ENCODE results near the gene TIMP2. TPM values are rescaled to one million over a fixed set of nuclear protein-coding genes. Genes with fewer than 3 reads are reported as not detected.

The TIMP2 gene
- total RNA-seq, 4 donors from 2014 or later = 119 to 399 (median 127) TPM

DNA sequence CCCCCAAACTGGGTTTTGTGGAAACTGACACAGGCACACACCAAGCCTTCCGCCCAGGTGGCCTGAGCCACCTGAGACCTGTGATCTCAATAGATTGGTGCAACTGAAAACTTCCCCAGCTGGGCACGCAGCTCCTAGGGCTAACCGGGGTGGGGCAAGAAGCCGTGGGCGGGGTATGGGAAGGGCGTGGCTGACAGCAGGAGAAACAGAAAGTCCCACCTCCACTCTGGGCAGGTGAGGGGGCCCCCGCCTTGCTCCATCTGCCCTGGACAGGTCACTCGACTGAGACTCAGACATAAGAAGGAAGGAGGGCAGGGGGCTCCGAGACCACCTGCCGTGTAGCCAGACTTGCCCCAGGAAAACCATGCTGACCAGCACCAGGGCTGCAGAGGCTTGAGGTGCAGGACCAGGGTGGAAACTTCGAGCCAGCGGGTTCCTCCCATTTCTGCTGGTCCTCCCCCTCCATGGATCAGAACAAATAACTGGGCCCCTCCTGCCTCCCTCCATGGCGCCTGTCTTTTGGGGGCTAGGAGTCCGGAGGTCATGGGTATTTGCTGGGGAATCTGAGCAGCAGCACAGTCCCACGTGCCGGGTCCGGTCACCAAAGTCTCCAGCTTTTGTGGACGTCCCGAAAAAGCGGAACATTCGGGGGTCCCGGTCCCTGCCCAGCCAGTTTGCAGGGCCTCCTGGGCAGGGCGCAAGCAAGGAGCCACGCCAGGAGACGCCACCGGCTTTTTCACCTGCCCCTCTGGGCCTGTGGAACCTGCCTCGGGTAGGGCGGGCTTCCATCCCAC lies 1.3 kb downstream of the TIMP2 start:
- intact Hi-C loops (cut with DNase I; ENCODE audit: low total_unique reads) = loop anchor here (10.0 kb wide), 1 partner anchor 59 kb away; no protein-coding TSS in a partner anchor
- no peaks in the 10 kb centered on the region for H3K27me3 ChIP-seq
- H3K4me1 ChIP-seq = peaks cover 0 to 21% of the 10 kb centered on the region in 2 donors
- no peaks in the 10 kb centered on the region for H3K9me3 ChIP-seq
- DNase-seq = peak; percentile 61 to 65
- H3K27ac ChIP-seq = peak overlapping the region; percentile 98 to 99
- H3K36me3 ChIP-seq = no peaks in the 10 kb centered on the region
- H3K4me3 ChIP-seq = peak overlapping the region; percentile 63
- TF ChIP-seq POLR2A (IDR thresholded peaks at IDR 0.05) = no peak

DNA sequence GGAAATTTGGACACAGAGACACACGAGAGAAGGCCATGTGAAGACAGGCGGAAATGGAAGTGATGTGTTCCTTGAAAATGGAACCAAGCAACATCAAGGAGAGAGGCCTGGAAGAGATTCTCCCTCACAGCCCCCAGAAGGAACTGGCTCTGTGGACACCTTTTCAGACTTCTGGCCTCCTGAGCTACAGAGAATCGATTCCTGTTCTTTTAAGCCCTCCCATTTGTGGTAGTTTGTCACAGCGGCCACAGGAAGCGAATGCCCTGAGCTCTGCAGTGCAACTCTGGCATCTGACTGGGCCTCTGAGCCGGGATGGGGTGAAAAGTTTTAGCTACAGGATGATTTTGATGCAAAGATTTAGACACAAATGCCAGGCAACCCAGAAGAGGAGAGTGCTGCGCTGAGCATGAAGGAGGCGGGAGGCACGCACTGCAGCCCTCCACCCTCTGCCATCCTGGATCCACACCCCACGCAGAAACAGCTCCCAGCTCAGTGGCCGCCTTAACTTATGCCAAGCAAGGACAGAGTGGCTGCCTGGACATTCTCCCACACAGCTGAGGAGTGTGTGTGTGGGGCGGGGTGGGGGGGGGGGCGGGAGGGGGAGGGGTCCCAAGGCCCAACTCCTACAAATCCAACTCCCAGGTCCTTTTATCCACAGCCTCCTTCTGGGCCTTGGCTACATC lies 2.2 kb downstream of the TIMP2 start:
- no peaks in the 10 kb centered on the region for H3K36me3 ChIP-seq
- H3K27me3 ChIP-seq = no peaks in the 10 kb centered on the region
- peak overlapping the region; percentile 98 to 99 for H3K27ac ChIP-seq
- no peak for DNase-seq
- TF ChIP-seq, protein P1, sequence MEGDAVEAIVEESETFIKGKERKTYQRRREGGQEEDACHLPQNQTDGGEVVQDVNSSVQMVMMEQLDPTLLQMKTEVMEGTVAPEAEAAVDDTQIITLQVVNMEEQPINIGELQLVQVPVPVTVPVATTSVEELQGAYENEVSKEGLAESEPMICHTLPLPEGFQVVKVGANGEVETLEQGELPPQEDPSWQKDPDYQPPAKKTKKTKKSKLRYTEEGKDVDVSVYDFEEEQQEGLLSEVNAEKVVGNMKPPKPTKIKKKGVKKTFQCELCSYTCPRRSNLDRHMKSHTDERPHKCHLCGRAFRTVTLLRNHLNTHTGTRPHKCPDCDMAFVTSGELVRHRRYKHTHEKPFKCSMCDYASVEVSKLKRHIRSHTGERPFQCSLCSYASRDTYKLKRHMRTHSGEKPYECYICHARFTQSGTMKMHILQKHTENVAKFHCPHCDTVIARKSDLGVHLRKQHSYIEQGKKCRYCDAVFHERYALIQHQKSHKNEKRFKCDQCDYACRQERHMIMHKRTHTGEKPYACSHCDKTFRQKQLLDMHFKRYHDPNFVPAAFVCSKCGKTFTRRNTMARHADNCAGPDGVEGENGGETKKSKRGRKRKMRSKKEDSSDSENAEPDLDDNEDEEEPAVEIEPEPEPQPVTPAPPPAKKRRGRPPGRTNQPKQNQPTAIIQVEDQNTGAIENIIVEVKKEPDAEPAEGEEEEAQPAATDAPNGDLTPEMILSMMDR (IDR thresholded peaks at IDR 0.05) = no peak
- TF ChIP-seq POLR2A (IDR thresholded peaks at IDR 0.05) = no peak
- peaks cover 0 to 25% of the 10 kb centered on the region in 2 donors for H3K4me1 ChIP-seq
- peak overlapping the region; percentile 63 for H3K4me3 ChIP-seq
- H3K9me3 ChIP-seq = no peaks in the 10 kb centered on the region
- intact Hi-C loops (cut with DNase I; ENCODE audit: low total_unique reads) = loop anchor here (10.0 kb wide), 1 partner anchor 58 kb away; no protein-coding TSS in a partner anchor

DNA sequence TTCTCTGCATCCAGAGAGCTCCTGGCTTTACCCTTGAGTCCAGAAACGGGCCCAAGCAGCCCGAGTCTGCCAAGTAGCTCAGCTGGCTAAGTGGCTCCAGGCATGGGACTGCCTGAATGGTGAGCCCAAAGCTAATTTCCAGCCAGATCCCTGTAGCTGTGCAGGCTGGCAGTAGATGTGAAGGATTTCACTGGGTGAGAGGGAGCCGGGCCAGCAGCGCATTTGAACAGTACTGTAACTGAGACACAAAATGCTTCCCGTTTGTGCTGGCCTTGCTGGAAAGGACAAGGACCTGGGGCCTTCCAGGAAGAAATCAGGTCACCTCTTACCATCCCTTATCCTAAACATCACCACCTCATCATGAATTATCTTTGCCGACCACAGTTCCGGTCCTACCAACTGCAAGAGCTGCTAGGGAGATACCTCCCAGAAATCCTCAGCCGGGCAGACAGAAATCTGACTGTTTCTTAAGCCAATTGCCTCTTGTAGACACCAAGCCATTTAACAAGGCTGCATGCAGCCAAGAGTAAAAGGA lies 3.7 kb downstream of the TIMP2 start:
- Histone ChIP-seq H3K4me3 (peak overlapping the region in 1 of 2 donors; percentile 6), H3K27ac (peak overlapping the region; percentile 98 to 99), H3K9me3 (no peaks in the 10 kb centered on the region), H3K36me3 (no peaks in the 10 kb centered on the region), H3K4me1 (peaks cover 0 to 27% of the 10 kb centered on the region in 2 donors), H3K27me3 (no peaks in the 10 kb centered on the region)
- intact Hi-C loops (cut with DNase I; ENCODE audit: low total_unique reads) = loop anchor here (10.0 kb wide), 1 partner anchor 57 kb away; no protein-coding TSS in a partner anchor
- DNase-seq = no peak
- TF ChIP-seq, protein P1 (IDR thresholded peaks at IDR 0.05) = no peak
- TF ChIP-seq POLR2A (IDR thresholded peaks at IDR 0.05) = no peak

DNA sequence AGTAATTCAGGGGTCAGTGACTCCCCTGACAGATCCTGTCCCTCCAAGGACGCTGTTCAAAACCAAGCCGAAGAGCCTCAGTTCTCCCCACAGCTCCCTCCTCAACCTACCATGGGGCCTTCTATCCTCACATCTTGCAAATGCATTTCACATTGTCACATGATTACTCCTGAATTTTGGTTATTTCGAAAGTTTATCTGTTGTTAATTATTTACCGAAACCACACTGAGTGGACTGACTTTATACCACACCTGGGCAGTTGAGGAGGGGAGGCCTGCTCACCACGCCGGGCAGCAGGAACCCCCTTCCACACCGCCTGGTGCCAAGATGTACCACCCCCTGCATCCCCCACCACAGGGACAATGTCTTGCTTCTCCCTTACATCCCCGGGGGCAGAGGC lies 4.7 kb downstream of the TIMP2 start:
- Histone ChIP-seq H3K9me3 (no peaks in the 10 kb centered on the region), H3K4me1 (peaks cover 2 to 33% of the 10 kb centered on the region in 2 donors), H3K4me3 (peak overlapping the region in 1 of 2 donors; percentile 3), H3K27me3 (no peaks in the 10 kb centered on the region), H3K27ac (peak overlapping the region; percentile 98 to 99), H3K36me3 (no peaks in the 10 kb centered on the region)
- intact Hi-C loops (cut with DNase I; ENCODE audit: low total_unique reads) = loop anchor here (10.0 kb wide), 1 partner anchor 56 kb away; no protein-coding TSS in a partner anchor
- DNase-seq = no peak
- TF ChIP-seq, protein P1 (IDR thresholded peaks at IDR 0.05) = no peak
- no peak for TF ChIP-seq POLR2A (IDR thresholded peaks at IDR 0.05)

DNA sequence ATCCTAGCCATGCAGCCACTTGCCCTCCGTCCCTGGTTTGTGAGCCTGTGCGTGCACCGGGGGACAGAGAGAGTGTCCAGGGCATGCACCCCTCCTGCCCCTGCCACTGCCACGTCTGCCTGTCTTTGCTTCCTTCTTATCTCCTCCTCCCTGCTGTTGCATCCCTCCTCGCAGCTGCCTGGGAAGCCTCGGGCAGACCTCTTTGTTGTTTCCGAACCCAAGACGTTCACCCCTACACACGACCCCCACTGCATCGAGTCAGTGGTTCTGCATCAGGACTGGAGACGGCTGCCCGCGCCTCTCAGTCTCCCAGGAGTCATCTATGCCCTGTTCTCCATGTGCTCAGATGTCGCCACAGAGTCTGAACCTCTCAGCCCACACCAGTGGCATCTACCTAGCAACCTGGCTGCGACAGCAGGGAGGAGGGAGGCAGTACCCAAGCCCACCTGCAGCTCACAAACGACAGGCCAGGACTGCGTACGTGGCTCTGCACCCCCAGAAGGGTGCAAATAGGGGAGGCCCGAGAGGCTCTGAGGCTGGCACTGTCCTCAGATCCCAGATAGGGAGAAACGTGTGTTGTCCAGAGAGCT lies 5.2 kb downstream of the TIMP2 start:
- H3K4me3 ChIP-seq = peak overlapping the region in 1 of 2 donors; percentile 3
- no peaks in the 10 kb centered on the region for H3K36me3 ChIP-seq
- TF ChIP-seq, protein P1 (IDR thresholded peaks at IDR 0.05) = no peak
- no peak for TF ChIP-seq POLR2A (IDR thresholded peaks at IDR 0.05)
- DNase-seq = no peak
- no peaks in the 10 kb centered on the region for H3K9me3 ChIP-seq
- peak overlapping the region; percentile 98 to 99 for H3K27ac ChIP-seq
- intact Hi-C loops (cut with DNase I; ENCODE audit: low total_unique reads) = loop anchor here (10.0 kb wide), 1 partner anchor 55 kb away; no protein-coding TSS in a partner anchor
- peaks cover 8 to 33% of the 10 kb centered on the region in 2 donors for H3K4me1 ChIP-seq
- H3K27me3 ChIP-seq = no peaks in the 10 kb centered on the region

Measured in uterus (tissue), 4 donors.